ENCODE measurements around the gene CTIF.

CTIF gene

GRCh38 chr18:48551100-48551499, 12.3 kb downstream of the CTIF start:
- DNase-seq, result no peak

GRCh38 chr18:48552130-48552529, 13.3 kb downstream of the CTIF start:
- no peak for DNase-seq

GRCh38 chr18:48553236-48553635, 14.4 kb downstream of the CTIF start:
- no peak for DNase-seq

GRCh38 chr18:48554610-48555400, 16.0 kb downstream of the CTIF start:
- no peak for DNase-seq

GRCh38 chr18:48555465-48555995, 16.7 kb downstream of the CTIF start:
- no peak for DNase-seq

- no peak for DNase-seq
Measured at GRCh38 chr18:48557640-48558174, 18.9 kb downstream of the CTIF start.

- no peak for DNase-seq
Measured at GRCh38 chr18:48558248-48558647, 19.4 kb downstream of the CTIF start.

GRCh38 chr18:48560491-48560890, 21.7 kb downstream of the CTIF start:
- no peak for DNase-seq

GRCh38 chr18:48562075-48562474, 23.2 kb downstream of the CTIF start:
- DNase-seq, result no peak

- no peak for DNase-seq
Measured at GRCh38 chr18:48563027-48563426, 24.2 kb downstream of the CTIF start.

- no peak for DNase-seq
Measured at GRCh38 chr18:48564139-48564538, 25.3 kb downstream of the CTIF start.

- DNase-seq, result no peak
Measured at GRCh38 chr18:48565105-48565504, 26.3 kb downstream of the CTIF start.

GRCh38 chr18:48566589-48566988, 27.8 kb downstream of the CTIF start:
- no peak for DNase-seq

GRCh38 chr18:48567388-48567787, 28.6 kb downstream of the CTIF start:
- no peak for DNase-seq

- no peak for DNase-seq
Measured at GRCh38 chr18:48569139-48569914, 30.5 kb downstream of the CTIF start.

- DNase-seq, result no peak
Measured at GRCh38 chr18:48569915-48570264, 31.1 kb downstream of the CTIF start.

GRCh38 chr18:48570313-48570712, 31.5 kb downstream of the CTIF start:
- no peak for DNase-seq

GRCh38 chr18:48571639-48572384, 33.0 kb downstream of the CTIF start:
- DNase-seq, result no peak

- no peak for DNase-seq
Measured at GRCh38 chr18:48572402-48573126, 33.7 kb downstream of the CTIF start.

- DNase-seq, result no peak
Measured at GRCh38 chr18:48573632-48574283, 34.9 kb downstream of the CTIF start.

Measured in amygdala (tissue), 56 donors.